Effector memory CD8-positive, alpha-beta T cell (primary cell): ENCODE data around the gene DNAJB14.

Source experiments
- ATAC-seq: fragments of 150-1000 bp; cut with Tn5 transposase; replicated peaks from 2 replicates; pipeline ENCODE4 v1.10.0; 2021; ENCODE audit warnings: mild to moderate bottlenecking, moderate library complexity
- DNase-seq, 3 experiments: peaks; one replicate each; pipeline ENCODE4 v3.0.0; 2021
- H3K27ac Mint-ChIP-seq, 2 donors: one replicate each; pipeline ENCODE4 v1.8.0; 2022; ENCODE audit warnings: mild to moderate bottlenecking in 2 of 2, mixed read lengths in 2 of 2, moderate library complexity in 2 of 2
- H3K27me3 Mint-ChIP-seq, 2 donors: one replicate each; pipeline ENCODE4 v1.8.0; 2022; ENCODE audit warnings: mixed read lengths in 2 of 2
- H3K36me3 Mint-ChIP-seq: one replicate; pipeline ENCODE4 v1.8.0; 2022; ENCODE audit warnings: mild to moderate bottlenecking, moderate library complexity, mixed read lengths; ENCODE audit not compliant: insufficient read depth
- H3K4me1 Mint-ChIP-seq, 2 donors: one replicate each; pipeline ENCODE4 v1.8.0; 2022; ENCODE audit warnings: low read depth in 2 of 2, mixed read lengths in 2 of 2
- H3K4me3 Mint-ChIP-seq, 2 donors: one replicate each; pipeline ENCODE4 v1.8.0; 2022; ENCODE audit warnings: mild to moderate bottlenecking in 2 of 2, mixed read lengths in 2 of 2, moderate library complexity in 2 of 2
- H3K9me3 Mint-ChIP-seq, 2 donors: one replicate each; pipeline ENCODE4 v1.8.0; 2022; ENCODE audit warnings: mixed read lengths in 2 of 2

DNAJB14 gene

GRCh38 chr4:99876946-99877345 lies 69.5 kb downstream of the DNAJB14 start:
- Mint-ChIP-seq H3K9me3 (no peaks in the 10 kb centered on the region), H3K27ac (no peak overlapping the region), H3K4me1 (peaks cover 0 to 4% of the 10 kb centered on the region in 2 donors), H3K4me3 (no peak overlapping the region), H3K36me3 (peaks cover 32% of the 10 kb centered on the region), H3K27me3 (no peaks in the 10 kb centered on the region)
- ATAC-seq (no peak), DNase-seq (no peak)

GRCh38 chr4:99875071-99875470 lies 71.3 kb downstream of the DNAJB14 start:
- Mint-ChIP-seq H3K4me3 (no peak overlapping the region), H3K9me3 (no peaks in the 10 kb centered on the region), H3K27me3 (no peaks in the 10 kb centered on the region), H3K27ac (peak overlapping the region in 1 of 2 donors; percentile 25), H3K36me3 (peaks cover 13% of the 10 kb centered on the region), H3K4me1 (peaks cover 0 to 4% of the 10 kb centered on the region in 2 donors)
- DNase-seq: no peak
- ATAC-seq: no peak

GRCh38 chr4:99872570-99872969 lies 73.8 kb downstream of the DNAJB14 start:
- Mint-ChIP-seq H3K4me1 (peaks cover 0 to 4% of the 10 kb centered on the region in 2 donors), H3K9me3 (no peaks in the 10 kb centered on the region), H3K4me3 (no peak overlapping the region), H3K27me3 (no peaks in the 10 kb centered on the region), H3K27ac (no peak overlapping the region), H3K36me3 (no peaks in the 10 kb centered on the region)
- no peak for ATAC-seq
- no peak for DNase-seq

- Mint-ChIP-seq H3K27ac (no peak overlapping the region), H3K9me3 (no peaks in the 10 kb centered on the region), H3K4me3 (no peak overlapping the region), H3K36me3 (peaks cover 11% of the 10 kb centered on the region), H3K27me3 (no peaks in the 10 kb centered on the region), H3K4me1 (no peaks in the 10 kb centered on the region)
- DNase-seq: no peak
- ATAC-seq: no peak
Observed at GRCh38 chr4:99868126-99868596, 78.3 kb downstream of the DNAJB14 start.

- peaks cover 12% of the 10 kb centered on the region for H3K36me3 Mint-ChIP-seq
- no peaks in the 10 kb centered on the region for H3K4me1 Mint-ChIP-seq
Observed at GRCh38 chr4:99863804-99864203, 82.6 kb downstream of the DNAJB14 start.

GRCh38 chr4:99861120-99861905 lies 85.1 kb downstream of the DNAJB14 start:
- H3K9me3 Mint-ChIP-seq: no peaks in the 10 kb centered on the region
- peaks cover under 1 to 2% of the 10 kb centered on the region in 2 donors for H3K4me1 Mint-ChIP-seq
- no peak for ATAC-seq
- no peak for DNase-seq
- peaks cover 8% of the 10 kb centered on the region for H3K36me3 Mint-ChIP-seq
- H3K4me3 Mint-ChIP-seq: no peak overlapping the region
- no peak overlapping the region for H3K27ac Mint-ChIP-seq
- no peaks in the 10 kb centered on the region for H3K27me3 Mint-ChIP-seq

More at GRCh38 chr4:99863804-99864203, 82.6 kb downstream of the DNAJB14 start:
- Mint-ChIP-seq H3K4me3 (no peak overlapping the region), H3K27me3 (no peaks in the 10 kb centered on the region), H3K27ac (no peak overlapping the region), H3K9me3 (no peaks in the 10 kb centered on the region)
- ATAC-seq: no peak
- no peak for DNase-seq

GRCh38 chr4:99860521-99860920 lies 85.9 kb downstream of the DNAJB14 start:
- peaks cover 3% of the 10 kb centered on the region for H3K36me3 Mint-ChIP-seq
- no peak for ATAC-seq
- no peak overlapping the region for H3K4me3 Mint-ChIP-seq
- no peak overlapping the region for H3K27ac Mint-ChIP-seq
- H3K9me3 Mint-ChIP-seq: no peaks in the 10 kb centered on the region
- peaks cover 4 to 7% of the 10 kb centered on the region in 2 donors for H3K4me1 Mint-ChIP-seq
- DNase-seq: no peak
- no peaks in the 10 kb centered on the region for H3K27me3 Mint-ChIP-seq

- Mint-ChIP-seq H3K4me3 (no peak overlapping the region), H3K9me3 (no peaks in the 10 kb centered on the region), H3K27me3 (no peaks in the 10 kb centered on the region), H3K27ac (no peak overlapping the region), H3K4me1 (peaks cover 4 to 12% of the 10 kb centered on the region in 2 donors), H3K36me3 (peaks cover 3% of the 10 kb centered on the region)
- no peak for DNase-seq
- no peak for ATAC-seq
Observed at GRCh38 chr4:99859618-99860017, 86.8 kb downstream of the DNAJB14 start.

GRCh38 chr4:99857307-99857706 lies 89.1 kb downstream of the DNAJB14 start:
- Mint-ChIP-seq H3K9me3 (no peaks in the 10 kb centered on the region), H3K27ac (no peak overlapping the region), H3K27me3 (no peaks in the 10 kb centered on the region), H3K4me3 (no peak overlapping the region), H3K4me1 (peaks cover 5 to 12% of the 10 kb centered on the region in 2 donors), H3K36me3 (peaks cover 3% of the 10 kb centered on the region)
- ATAC-seq (no peak), DNase-seq (no peak)

GRCh38 chr4:99856166-99856565 lies 90.3 kb downstream of the DNAJB14 start:
- peak overlapping the region; percentile 0 to 10 for H3K27ac Mint-ChIP-seq
- H3K27me3 Mint-ChIP-seq: no peaks in the 10 kb centered on the region
- H3K4me3 Mint-ChIP-seq: peak overlapping the region in 1 of 2 donors; percentile 53
- H3K9me3 Mint-ChIP-seq: no peaks in the 10 kb centered on the region
- peaks cover 9 to 18% of the 10 kb centered on the region in 2 donors for H3K4me1 Mint-ChIP-seq
- peak; percentile 46 for ATAC-seq
- no peak for DNase-seq
- H3K36me3 Mint-ChIP-seq: peaks cover 3% of the 10 kb centered on the region

GRCh38 chr4:99855678-99856077 lies 90.7 kb downstream of the DNAJB14 start:
- H3K36me3 Mint-ChIP-seq: peaks cover 3% of the 10 kb centered on the region
- DNase-seq: no peak
- H3K4me3 Mint-ChIP-seq: peak overlapping the region in 1 of 2 donors; percentile 53
- peak overlapping the region; percentile 0 to 10 for H3K27ac Mint-ChIP-seq
- peaks cover 13 to 23% of the 10 kb centered on the region in 2 donors for H3K4me1 Mint-ChIP-seq
- no peaks in the 10 kb centered on the region for H3K27me3 Mint-ChIP-seq
- H3K9me3 Mint-ChIP-seq: no peaks in the 10 kb centered on the region
- peak; percentile 50 for ATAC-seq

- H3K4me1 Mint-ChIP-seq: peaks cover 13 to 23% of the 10 kb centered on the region in 2 donors
Observed at GRCh38 chr4:99853999-99854398, 92.4 kb downstream of the DNAJB14 start.

GRCh38 chr4:99853190-99853589 lies 93.2 kb downstream of the DNAJB14 start:
- no peak overlapping the region for H3K27ac Mint-ChIP-seq
- no peaks in the 10 kb centered on the region for H3K36me3 Mint-ChIP-seq
- DNase-seq: no peak
- H3K9me3 Mint-ChIP-seq: no peaks in the 10 kb centered on the region
- H3K4me1 Mint-ChIP-seq: peaks cover 13 to 23% of the 10 kb centered on the region in 2 donors
- H3K4me3 Mint-ChIP-seq: no peak overlapping the region
- H3K27me3 Mint-ChIP-seq: no peaks in the 10 kb centered on the region
- ATAC-seq: no peak

More at GRCh38 chr4:99853999-99854398, 92.4 kb downstream of the DNAJB14 start:
- H3K27ac Mint-ChIP-seq: no peak overlapping the region
- H3K36me3 Mint-ChIP-seq: peaks cover 3% of the 10 kb centered on the region
- H3K27me3 Mint-ChIP-seq: no peaks in the 10 kb centered on the region
- no peak overlapping the region for H3K4me3 Mint-ChIP-seq
- ATAC-seq: no peak
- no peaks in the 10 kb centered on the region for H3K9me3 Mint-ChIP-seq
- no peak for DNase-seq

GRCh38 chr4:99852199-99852749 lies 94.1 kb downstream of the DNAJB14 start:
- Mint-ChIP-seq H3K4me1 (peaks cover 13 to 23% of the 10 kb centered on the region in 2 donors), H3K9me3 (no peaks in the 10 kb centered on the region), H3K4me3 (peak overlapping the region; percentile 6 to 59), H3K27ac (no peak overlapping the region), H3K27me3 (no peaks in the 10 kb centered on the region), H3K36me3 (no peaks in the 10 kb centered on the region)
- ATAC-seq (no peak), DNase-seq (no peak)
